GM18526 (cell line): ENCODE data around the gene OFD1.

Experiments
- POLR2A ChIP-seq: IDR thresholded peaks from 3 replicates; pipeline ENCODE4 v1.6.1; 2011; ENCODE audit not compliant: insufficient read length; ENCODE audit errors: extremely low read depth

Gene OFD1

DNA sequence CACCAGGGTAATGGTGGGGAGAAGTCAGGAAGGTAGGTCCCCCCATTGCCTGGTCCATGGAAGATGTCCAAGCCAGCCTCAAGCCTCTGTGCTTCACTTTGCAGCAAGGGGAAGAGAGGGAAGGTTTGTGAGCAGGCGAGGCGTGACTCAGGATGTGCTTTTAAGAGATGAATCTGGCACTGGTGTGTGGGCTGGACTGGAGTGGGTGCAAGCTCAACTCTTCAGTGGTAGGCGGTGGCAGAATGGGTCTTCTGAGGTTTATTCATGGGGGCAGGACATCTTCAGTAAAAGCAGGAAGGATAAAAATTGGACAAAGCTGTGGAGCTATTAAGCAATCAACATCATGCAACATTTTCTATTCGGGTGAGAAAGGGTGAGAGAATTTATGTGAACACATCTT is 63.0 kb downstream of the OFD1 start:
- no peak for TF ChIP-seq POLR2A

DNA sequence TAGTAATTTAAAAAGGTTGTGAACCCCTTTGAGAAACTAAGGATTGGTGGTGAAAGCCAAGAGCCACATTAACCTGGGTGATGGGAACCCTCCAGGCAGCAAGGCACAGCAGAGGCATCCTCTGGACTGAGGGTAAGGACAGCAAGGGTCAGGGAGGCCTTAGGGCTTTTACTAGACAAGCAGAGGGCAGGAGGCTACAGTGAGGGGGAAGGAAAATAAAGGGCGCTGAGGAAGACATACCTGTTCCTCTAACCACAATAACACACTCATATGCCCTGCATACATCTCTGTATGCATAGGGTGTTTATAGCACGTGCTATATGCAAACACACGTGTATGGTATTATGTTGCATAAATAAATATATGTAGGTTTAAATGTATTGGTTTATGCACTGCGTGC is 63.6 kb downstream of the OFD1 start:
- TF ChIP-seq POLR2A = no peak

DNA sequence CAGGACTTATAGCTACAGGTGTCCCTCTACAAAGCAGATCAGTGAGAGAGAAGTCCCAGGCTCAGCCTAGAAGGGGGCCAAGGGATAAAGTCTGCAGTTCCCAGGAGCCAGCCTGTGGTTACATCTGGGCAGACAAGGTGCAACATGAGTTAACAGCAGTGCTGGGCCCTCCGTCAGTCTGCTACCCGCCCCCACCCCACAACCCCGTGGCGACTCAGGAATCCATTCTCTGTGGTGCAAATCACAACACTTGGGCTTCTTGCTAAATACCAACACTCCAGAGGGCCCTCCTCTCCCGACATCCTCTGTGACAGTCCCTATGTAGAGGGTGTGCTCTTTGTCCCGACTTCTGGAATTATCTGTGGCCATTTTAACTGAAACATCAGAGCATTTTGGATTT is 68.6 kb downstream of the OFD1 start:
- TF ChIP-seq POLR2A = no peak

DNA sequence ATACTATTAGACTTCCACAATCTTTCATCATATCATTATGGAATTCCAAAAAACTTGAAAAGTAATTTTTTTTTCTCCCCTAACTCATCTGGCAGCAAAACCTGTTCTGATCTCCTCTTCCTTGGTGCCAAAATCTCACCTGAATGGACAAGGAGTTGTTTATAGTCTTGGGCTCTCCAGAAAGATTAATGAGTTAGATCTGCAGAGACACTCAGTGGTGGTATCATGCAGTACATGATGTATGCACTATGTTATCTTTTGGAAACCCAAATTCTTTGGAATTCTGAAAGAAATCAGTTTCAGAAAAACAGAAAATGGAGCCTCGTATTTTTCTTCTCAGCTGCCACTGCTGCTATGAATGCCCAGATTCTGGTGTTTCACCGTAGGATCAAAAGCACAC is 70.7 kb downstream of the OFD1 start:
- TF ChIP-seq POLR2A = no peak

DNA sequence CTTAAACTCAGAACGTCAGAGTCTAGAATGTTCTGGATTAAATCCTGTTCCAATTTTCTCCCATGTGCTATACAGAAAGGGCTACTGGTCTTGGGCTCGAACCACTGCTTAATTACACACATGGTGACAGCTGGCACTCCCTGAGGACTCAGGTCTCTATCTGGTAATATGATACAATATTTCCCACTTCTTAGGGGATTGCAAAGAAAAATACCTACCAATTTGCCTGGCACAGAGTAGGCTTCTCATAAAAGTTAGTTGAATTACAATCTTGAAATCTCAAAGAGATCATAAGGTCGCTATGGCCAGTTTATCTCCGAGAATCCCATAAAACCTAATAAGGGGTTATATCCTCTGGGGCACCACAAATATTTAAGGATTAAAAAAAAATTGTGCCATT is 73.7 kb downstream of the OFD1 start:
- TF ChIP-seq POLR2A = no peak

DNA sequence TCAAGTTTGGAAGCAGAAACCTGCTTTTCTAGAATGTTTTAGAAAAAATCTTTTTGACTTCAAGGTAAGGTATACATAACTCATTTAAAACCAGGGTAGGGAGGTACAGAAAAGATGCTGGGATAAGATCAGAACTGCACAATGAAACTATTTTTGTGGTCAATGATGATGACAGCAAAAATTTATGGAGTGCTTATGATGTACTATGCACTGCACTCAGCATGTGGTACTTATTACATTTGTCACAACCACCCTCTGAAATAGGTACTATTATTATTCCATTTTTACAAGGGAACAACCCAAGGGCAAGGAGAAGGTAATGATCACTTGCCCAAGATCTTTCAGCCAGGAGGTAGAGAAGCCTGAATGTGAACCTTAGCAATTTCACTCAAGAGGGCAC is 74.3 kb downstream of the OFD1 start:
- no peak for TF ChIP-seq POLR2A

DNA sequence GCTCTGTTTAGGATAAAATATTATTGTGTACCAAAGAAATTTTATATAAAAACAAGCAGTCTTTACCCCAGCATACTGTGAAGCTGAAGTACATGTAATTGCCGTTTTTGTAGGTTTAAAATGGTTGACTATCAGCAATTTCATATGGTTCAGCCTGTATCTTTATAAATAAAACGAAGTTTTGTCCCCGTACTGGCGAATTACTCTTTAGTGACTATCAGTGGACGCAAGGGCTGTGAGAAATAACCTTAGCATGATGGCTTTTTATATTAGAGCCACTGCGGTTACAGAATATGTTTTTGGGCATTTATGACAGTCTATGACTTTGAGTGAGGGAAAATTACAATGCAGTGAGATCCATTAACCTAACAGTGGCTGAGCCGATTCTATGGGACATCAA is 81.1 kb downstream of the OFD1 start:
- no peak for TF ChIP-seq POLR2A

DNA sequence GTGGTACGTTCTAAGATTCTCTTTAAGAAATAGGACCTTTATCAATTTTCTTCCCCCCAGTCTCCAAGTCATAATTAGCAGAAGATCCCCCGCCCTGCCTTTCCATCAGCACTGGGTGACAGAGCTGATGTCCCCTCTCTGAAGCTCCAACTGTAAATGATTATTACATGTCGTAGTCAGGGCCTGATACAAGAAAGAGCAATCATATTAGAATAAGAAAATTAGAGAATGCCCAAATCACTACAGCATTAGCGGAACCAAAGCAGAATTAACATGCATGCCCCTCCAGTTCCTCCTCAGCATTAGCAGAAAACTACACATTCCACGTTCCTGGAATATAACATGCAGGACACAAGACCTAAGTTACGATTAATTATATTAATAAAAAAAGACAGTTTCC is 81.6 kb downstream of the OFD1 start:
- TF ChIP-seq POLR2A = no peak

DNA sequence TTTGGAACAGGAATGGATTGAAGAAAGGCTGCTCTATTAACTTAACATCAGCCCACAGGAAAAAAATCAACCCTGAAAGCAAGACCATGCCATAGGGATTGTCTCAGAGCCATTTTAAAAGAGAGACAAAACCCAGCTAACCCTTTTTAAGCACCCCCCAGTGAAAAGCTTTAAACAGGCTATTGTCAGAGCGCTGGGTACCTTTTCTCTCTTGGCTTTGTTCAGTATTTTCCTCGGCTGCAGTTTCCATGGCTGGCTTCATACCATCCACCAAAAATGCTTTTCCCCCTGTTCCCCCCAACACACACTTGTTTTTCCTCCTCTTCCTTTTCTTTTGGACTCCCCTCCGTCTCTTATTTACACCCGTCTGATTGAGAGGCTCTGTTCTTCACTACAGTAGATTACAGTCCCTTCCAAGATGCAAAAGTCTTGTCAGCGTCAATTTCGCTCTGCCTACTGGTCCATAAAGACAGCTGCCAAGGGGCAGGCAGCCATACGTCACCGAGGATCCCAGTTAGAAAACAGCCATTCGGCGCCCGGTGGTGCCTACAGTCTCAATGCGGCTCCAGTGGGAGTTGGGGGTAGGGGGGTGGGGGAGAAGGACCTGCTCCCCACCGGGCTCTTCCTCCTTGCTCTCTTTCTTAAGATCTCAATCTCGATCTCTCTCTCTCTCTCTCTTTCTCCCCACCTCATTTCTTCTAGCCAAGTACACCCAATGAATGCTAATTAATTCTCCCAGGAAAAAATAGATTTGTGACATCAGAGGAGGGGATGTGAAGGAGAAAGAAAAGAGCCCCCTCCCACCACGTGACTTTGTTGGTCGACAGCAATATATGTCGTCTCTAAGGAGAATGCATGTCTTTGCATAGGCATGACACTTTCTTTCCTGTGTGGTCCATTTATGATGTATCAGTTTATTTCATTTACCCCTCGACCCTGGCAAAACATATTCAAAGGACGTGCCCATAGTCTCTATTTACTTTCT is 82.4 kb downstream of the OFD1 start, which contains the start of gene GPM6B:
GPM6B (minus strand) TSS at position 451 of the 985 bp plus-strand sequence; CDS start at position 262, 189 bp downstream.
- no peak for TF ChIP-seq POLR2A
